Skeletal muscle satellite cell (primary cell): Measurements from ENCODE around the gene RAMACL. TPM values are rescaled to one million over a fixed set of nuclear protein-coding genes. Genes with fewer than 3 reads are reported as not detected.
A peak's percentile ranks its signal among the peaks of the same experiment; 100 is the strongest.
"Not testable (repeated sequence)": the region's sequence is repeated elsewhere in the genome, so short reads cannot be mapped to it uniquely, and the experiment has no call there.

Experiments
- H3K27me3 ChIP-seq: 2 replicates; pipeline ENCODE4 v1.7.0; 2013; ENCODE audit warnings: low read length; ENCODE audit not compliant: control insufficient read depth, insufficient read depth
- H3K36me3 ChIP-seq: 2 replicates; pipeline ENCODE4 v1.7.0; 2013; ENCODE audit warnings: mild to moderate bottlenecking, control low read depth, low read length; ENCODE audit not compliant: insufficient read depth
- H3K4me1 ChIP-seq: 2 replicates; pipeline ENCODE4 v1.7.0; 2013; ENCODE audit warnings: low read length; ENCODE audit not compliant: control insufficient read depth, insufficient read depth
- H3K4me2 ChIP-seq: 2 replicates; pipeline ENCODE4 v1.7.0; 2013; ENCODE audit warnings: mild to moderate bottlenecking, low read length
- H3K4me3 ChIP-seq: 2 replicates; pipeline ENCODE4 v1.7.0; 2013; ENCODE audit warnings: low read length
- H3K9ac ChIP-seq: 2 replicates; pipeline ENCODE4 v1.7.0; 2013; ENCODE audit warnings: mild to moderate bottlenecking, low read depth, low read length, moderate library complexity
- H3K9me3 ChIP-seq: replicated peaks from 2 replicates; pipeline ENCODE4 v1.7.0; 2013; ENCODE audit warnings: mild to moderate bottlenecking, control low read depth, low read length
- total RNA-seq: library from RNA; depleted of rRNA; stranded (reverse); fragments of >200 nt; gene quantifications from 2 replicates; pipeline ENCODE4 v1.2.3, GENCODE V29; 2012; rRNA removed

Gene RAMACL
- total RNA-seq = 2.6 and 3.5 TPM in 2 replicates

GRCh38 chr6:166586424-166587156 is at the start of gene RAMACL:
RAMACL (minus strand) TSS chr6:166586678; CDS start chr6:166586477, 201 bp downstream.
- no peak within 1 kb of the TSS for H3K4me3 ChIP-seq
- H3K9me3 ChIP-seq = no peaks in the 10 kb centered on the region
- peaks cover 45% of the 10 kb centered on the region for H3K4me1 ChIP-seq
- no peaks in the 10 kb centered on the region for H3K27me3 ChIP-seq
- H3K9ac ChIP-seq = no peak within 1 kb of the TSS
- H3K4me2 ChIP-seq = no peak within 1 kb of the TSS
- H3K36me3 ChIP-seq = peaks cover 31% of the 10 kb centered on the region

GRCh38 chr6:166635013-166635970 is 48.8 kb upstream of the RAMACL start:
- H3K27me3 ChIP-seq = peaks cover 8% of the 10 kb centered on the region
- H3K36me3 ChIP-seq = no peaks in the 10 kb centered on the region
- no peaks in the 10 kb centered on the region for H3K9me3 ChIP-seq
- peaks cover 15% of the 10 kb centered on the region for H3K4me1 ChIP-seq
- H3K9ac ChIP-seq = no peak overlapping the region
- H3K4me2 ChIP-seq = no peak overlapping the region
- no peak overlapping the region for H3K4me3 ChIP-seq

GRCh38 chr6:166634581-166634980 is 48.1 kb upstream of the RAMACL start:
- H3K4me3 ChIP-seq, H3K9me3 ChIP-seq, H3K4me2 ChIP-seq, H3K36me3 ChIP-seq, H3K27me3 ChIP-seq, H3K9ac ChIP-seq: not testable (repeated sequence)
- peaks cover 20% of the 10 kb centered on the region for H3K4me1 ChIP-seq

GRCh38 chr6:166633732-166634535 is 47.5 kb upstream of the RAMACL start:
- Histone ChIP-seq H3K4me3 (no peak overlapping the region), H3K27me3 (peaks cover 3% of the 10 kb centered on the region), H3K9ac (no peak overlapping the region), H3K36me3 (no peaks in the 10 kb centered on the region), H3K4me2 (no peak overlapping the region), H3K4me1 (peaks cover 27% of the 10 kb centered on the region), H3K9me3 (no peaks in the 10 kb centered on the region)

GRCh38 chr6:166632731-166633130 is 46.3 kb upstream of the RAMACL start:
- no peak overlapping the region for H3K9ac ChIP-seq
- peaks cover 36% of the 10 kb centered on the region for H3K4me1 ChIP-seq
- no peaks in the 10 kb centered on the region for H3K9me3 ChIP-seq
- no peak overlapping the region for H3K4me3 ChIP-seq
- H3K36me3 ChIP-seq = no peaks in the 10 kb centered on the region
- H3K27me3 ChIP-seq = no peaks in the 10 kb centered on the region
- no peak overlapping the region for H3K4me2 ChIP-seq

GRCh38 chr6:166630462-166630861 is 44.0 kb upstream of the RAMACL start:
- Histone ChIP-seq H3K4me1 (peaks cover 32% of the 10 kb centered on the region), H3K4me2 (no peak overlapping the region), H3K9me3 (no peaks in the 10 kb centered on the region), H3K4me3 (no peak overlapping the region), H3K36me3 (no peaks in the 10 kb centered on the region), H3K9ac (no peak overlapping the region), H3K27me3 (no peaks in the 10 kb centered on the region)

GRCh38 chr6:166629628-166630027 is 43.1 kb upstream of the RAMACL start:
- H3K4me1 ChIP-seq = peaks cover 32% of the 10 kb centered on the region
- H3K36me3 ChIP-seq = no peaks in the 10 kb centered on the region
- no peak overlapping the region for H3K4me2 ChIP-seq
- no peaks in the 10 kb centered on the region for H3K27me3 ChIP-seq
- H3K4me3 ChIP-seq = no peak overlapping the region
- no peaks in the 10 kb centered on the region for H3K9me3 ChIP-seq
- no peak overlapping the region for H3K9ac ChIP-seq

- H3K36me3 ChIP-seq = peaks cover 3% of the 10 kb centered on the region
- H3K9ac ChIP-seq = peak overlapping the region; percentile 93
- H3K4me3 ChIP-seq = peak overlapping the region; percentile 79
- no peaks in the 10 kb centered on the region for H3K27me3 ChIP-seq
- H3K4me1 ChIP-seq = peaks cover 34% of the 10 kb centered on the region
- no peaks in the 10 kb centered on the region for H3K9me3 ChIP-seq
- peak overlapping the region; percentile 79 for H3K4me2 ChIP-seq
Measured at GRCh38 chr6:166627875-166628801, 41.7 kb upstream of the RAMACL start.

GRCh38 chr6:166627033-166627874 is 40.8 kb upstream of the RAMACL start, which contains the start of gene RPS6KA2:
RPS6KA2 (minus strand) TSS chr6:166627251; CDS start chr6:166627019, 232 bp downstream.
- H3K27me3 ChIP-seq = no peaks in the 10 kb centered on the region
- no peaks in the 10 kb centered on the region for H3K9me3 ChIP-seq
- H3K9ac ChIP-seq = peak within 1 kb of the TSS; percentile 95
- H3K4me2 ChIP-seq = peak within 1 kb of the TSS; percentile 92
- peaks cover 9% of the 10 kb centered on the region for H3K36me3 ChIP-seq
- peak within 1 kb of the TSS; percentile 92 for H3K4me3 ChIP-seq
- H3K4me1 ChIP-seq = peaks cover 41% of the 10 kb centered on the region
